Tibial nerve (tissue), 4 donors: ENCODE results near the gene ZBTB16. TPM values are rescaled to one million over a fixed set of nuclear protein-coding genes. Genes with fewer than 3 reads are reported as not detected.
A peak's percentile ranks its signal among the peaks of the same experiment; 100 is the strongest.

Source experiments
- DNase-seq, 2 donors: peaks; one replicate each; pipeline ENCODE4 v3.0.0-alpha.2; 2019; ENCODE audit warnings: low spot score in 2 of 2
- H3K27ac ChIP-seq, 4 donors: fragments of 200-600 bp; sonication (generic) in 3 of 4; one replicate each; pipeline ENCODE4 v1.5.1; 2017 to 2019; ENCODE audit warnings: mild to moderate bottlenecking in 1 of 4
- H3K27me3 ChIP-seq, 2 donors: fragments of 200-600 bp; sonication (generic) in 1 of 2; one replicate each; pipeline versions ENCODE4 v1.5.1 to v1.6.0; 2017 to 2019
- H3K36me3 ChIP-seq, 3 donors: fragments of 200-600 bp; sonication (generic); one replicate each; pipeline ENCODE4 v1.5.1; 2018 to 2019
- H3K4me1 ChIP-seq, 4 donors: fragments of 200-600 bp; sonication (generic) in 3 of 4; one replicate each; pipeline ENCODE4 v1.5.1; 2017 to 2019
- H3K4me3 ChIP-seq, 4 donors: fragments of 200-600 bp; sonication (generic) in 3 of 4; one replicate each; pipeline ENCODE4 v1.5.1; 2017 to 2019; ENCODE audit warnings: mild to moderate bottlenecking in 1 of 4, moderate library complexity in 1 of 4
- H3K9me3 ChIP-seq, 4 donors: fragments of 200-600 bp; sonication (generic) in 3 of 4; one replicate each; pipeline ENCODE4 v1.5.1; 2017 to 2019
- EP300 ChIP-seq, 2 donors: sonication (generic); formaldehyde crosslinking; IDR thresholded peaks; one replicate each; pipeline ENCODE4 v1.6.1; 2017; ENCODE audit warnings: antibody characterized with exemption in 2 of 2, mild to moderate bottlenecking in 1 of 2
- POLR2A ChIP-seq, 2 donors: fragments of 450-650 bp; IDR thresholded peaks; one replicate each; pipeline ENCODE4 v1.6.1; 2017; ENCODE audit warnings: antibody characterized with exemption in 2 of 2, mild to moderate bottlenecking in 2 of 2, moderate library complexity in 2 of 2
- WGBS, 2 donors: methylation state at CpG; one replicate each; pipeline ENCODE4 v1.1.5; 2018; 5-methylcytosine and 5-hydroxymethylcytosine counted together
- total RNA-seq, 4 donors: library from RNA; depleted of rRNA; stranded (reverse); fragments of >200 nt; gene quantifications; one replicate each; pipeline ENCODE4 v1.1.0, GENCODE V29; 2016
- TF ChIP-seq, protein P1 (sequence below), 5 experiments: fragments of 200-600 bp in 3 of 5; fragments of 450-650 bp in 2 of 5; sonication (generic) in 3 of 5; IDR thresholded peaks; one replicate each; pipeline ENCODE4 v1.5.1; 2016 to 2019; ENCODE audit warnings: antibody characterized with exemption in 5 of 5, mild to moderate bottlenecking in 3 of 5, moderate library complexity in 2 of 5

The ZBTB16 gene
- total RNA-seq, 4 donors from 2014 or later, result 405 to 756 (median 580) TPM

- Histone ChIP-seq H3K27ac (no peak overlapping the region), H3K36me3 (peaks cover 0 to 96% (median 24%) of the 10 kb centered on the region in 3 donors), H3K4me3 (no peak overlapping the region), H3K9me3 (no peaks in the 10 kb centered on the region), H3K27me3 (no peaks in the 10 kb centered on the region), H3K4me1 (peaks cover 0 to 29% (median 8%) of the 10 kb centered on the region in 4 donors)
- TF ChIP-seq POLR2A (IDR thresholded peaks at IDR 0.05) (no peak), EP300 (IDR thresholded peaks at IDR 0.05) (no peak)
- TF ChIP-seq, protein P1, sequence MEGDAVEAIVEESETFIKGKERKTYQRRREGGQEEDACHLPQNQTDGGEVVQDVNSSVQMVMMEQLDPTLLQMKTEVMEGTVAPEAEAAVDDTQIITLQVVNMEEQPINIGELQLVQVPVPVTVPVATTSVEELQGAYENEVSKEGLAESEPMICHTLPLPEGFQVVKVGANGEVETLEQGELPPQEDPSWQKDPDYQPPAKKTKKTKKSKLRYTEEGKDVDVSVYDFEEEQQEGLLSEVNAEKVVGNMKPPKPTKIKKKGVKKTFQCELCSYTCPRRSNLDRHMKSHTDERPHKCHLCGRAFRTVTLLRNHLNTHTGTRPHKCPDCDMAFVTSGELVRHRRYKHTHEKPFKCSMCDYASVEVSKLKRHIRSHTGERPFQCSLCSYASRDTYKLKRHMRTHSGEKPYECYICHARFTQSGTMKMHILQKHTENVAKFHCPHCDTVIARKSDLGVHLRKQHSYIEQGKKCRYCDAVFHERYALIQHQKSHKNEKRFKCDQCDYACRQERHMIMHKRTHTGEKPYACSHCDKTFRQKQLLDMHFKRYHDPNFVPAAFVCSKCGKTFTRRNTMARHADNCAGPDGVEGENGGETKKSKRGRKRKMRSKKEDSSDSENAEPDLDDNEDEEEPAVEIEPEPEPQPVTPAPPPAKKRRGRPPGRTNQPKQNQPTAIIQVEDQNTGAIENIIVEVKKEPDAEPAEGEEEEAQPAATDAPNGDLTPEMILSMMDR (IDR thresholded peaks at IDR 0.05), result no peak
- DNase-seq, result no peak
- 92 to 96% methylated on average over 8 of the region's 8 CpGs for WGBS, 2 donors
Measured at GRCh38 chr11:114246321-114247069, 187.0 kb downstream of the ZBTB16 start.

GRCh38 chr11:114247070-114247789 lies 187.7 kb downstream of the ZBTB16 start:
- no peak overlapping the region for H3K4me3 ChIP-seq
- WGBS, 2 donors, result 97% methylated on average over 11 of the region's 11 CpGs
- H3K27ac ChIP-seq, result peak overlapping the region in 2 of 4 donors; percentile 8 to 11
- H3K36me3 ChIP-seq, result peaks cover 0 to 96% (median 29%) of the 10 kb centered on the region in 3 donors
- H3K4me1 ChIP-seq, result peaks cover 0 to 37% (median 10%) of the 10 kb centered on the region in 4 donors
- no peak for DNase-seq
- no peaks in the 10 kb centered on the region for H3K9me3 ChIP-seq
- TF ChIP-seq, protein P1 (IDR thresholded peaks at IDR 0.05), result no peak
- TF ChIP-seq POLR2A (IDR thresholded peaks at IDR 0.05) (no peak), EP300 (IDR thresholded peaks at IDR 0.05) (no peak)
- H3K27me3 ChIP-seq, result no peaks in the 10 kb centered on the region

DNA sequence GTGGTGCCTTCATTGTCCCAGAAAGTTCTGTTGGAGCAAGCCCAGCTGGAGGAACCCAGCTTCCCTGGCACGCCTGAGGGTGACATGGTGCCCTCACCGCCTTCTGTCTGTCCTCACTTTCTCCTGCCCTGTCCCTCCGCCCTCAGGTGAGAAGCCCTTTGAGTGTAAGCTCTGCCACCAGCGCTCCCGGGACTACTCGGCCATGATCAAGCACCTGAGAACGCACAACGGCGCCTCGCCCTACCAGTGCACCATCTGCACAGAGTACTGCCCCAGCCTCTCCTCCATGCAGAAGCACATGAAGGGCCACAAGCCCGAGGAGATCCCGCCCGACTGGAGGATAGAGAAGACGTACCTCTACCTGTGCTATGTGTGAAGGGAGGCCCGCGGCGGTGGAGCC lies 190.7 kb downstream of the ZBTB16 start:
- DNase-seq, result no peak
- Histone ChIP-seq H3K36me3 (peaks cover 0 to 94% (median 29%) of the 10 kb centered on the region in 3 donors), H3K9me3 (no peaks in the 10 kb centered on the region), H3K4me3 (no peak overlapping the region), H3K4me1 (peaks cover 0 to 39% (median 9%) of the 10 kb centered on the region in 4 donors), H3K27ac (peak overlapping the region in 2 of 4 donors; percentile 76 to 91), H3K27me3 (no peaks in the 10 kb centered on the region)
- 96 to 99% methylated on average over 17 of the region's 17 CpGs for WGBS, 2 donors
- TF ChIP-seq EP300 (IDR thresholded peaks at IDR 0.05), result peak in 1 of 2 donors; percentile 4
- no peak for TF ChIP-seq POLR2A (IDR thresholded peaks at IDR 0.05)

GRCh38 chr11:114250993-114251814 lies 191.7 kb downstream of the ZBTB16 start:
- Histone ChIP-seq H3K4me3 (no peak overlapping the region), H3K27me3 (no peaks in the 10 kb centered on the region), H3K36me3 (peaks cover 0 to 86% (median 29%) of the 10 kb centered on the region in 3 donors), H3K27ac (peak overlapping the region in 3 of 4 donors; percentile 65 to 91 (median 76)), H3K4me1 (peaks cover 0 to 41% (median 9%) of the 10 kb centered on the region in 4 donors), H3K9me3 (no peaks in the 10 kb centered on the region)
- peak; percentile 66 to 79 for DNase-seq
- TF ChIP-seq, protein P1 (IDR thresholded peaks at IDR 0.05), result peak in 1 of 5 experiments; percentile 34
- TF ChIP-seq POLR2A (IDR thresholded peaks at IDR 0.05), result peak in 1 of 2 donors; percentile 37
- TF ChIP-seq EP300 (IDR thresholded peaks at IDR 0.05), result peak in 1 of 2 donors; percentile 59
- WGBS, 2 donors, result 66 to 70% methylated on average over 14 of the region's 14 CpGs

- DNase-seq, result no peak
- peak overlapping the region; percentile 55 to 91 (median 70) for H3K27ac ChIP-seq
- H3K36me3 ChIP-seq, result peaks cover 0 to 86% (median 29%) of the 10 kb centered on the region in 3 donors
- peaks cover 0 to 48% (median 11%) of the 10 kb centered on the region in 4 donors for H3K4me1 ChIP-seq
- H3K4me3 ChIP-seq, result no peak overlapping the region
- H3K9me3 ChIP-seq, result no peaks in the 10 kb centered on the region
- TF ChIP-seq EP300 (IDR thresholded peaks at IDR 0.05) (no peak), POLR2A (IDR thresholded peaks at IDR 0.05) (no peak)
- TF ChIP-seq, protein P1 (IDR thresholded peaks at IDR 0.05), result no peak
- no peaks in the 10 kb centered on the region for H3K27me3 ChIP-seq
- 63 to 67% methylated on average over 9 of the region's 9 CpGs for WGBS, 2 donors
Measured at GRCh38 chr11:114251815-114252337, 192.4 kb downstream of the ZBTB16 start.
